ENCODE measurements around the gene SUPT3H. TPM values are rescaled to one million over a fixed set of nuclear protein-coding genes. Genes with fewer than 3 reads are reported as not detected.

SUPT3H gene
- polyA plus RNA-seq, 3 donors, result 2.4 to 3.5 (median 2.5) TPM

GRCh38 chr6:45003387-45003786, 374.3 kb downstream of the SUPT3H start:
- H3K27me3 ChIP-seq (ENCODE audit: control insufficient read depth in 2 of 2, insufficient read depth in 2 of 2, low read length in 2 of 2), result no peaks in the 10 kb centered on the region
- H3K4me1 ChIP-seq (ENCODE audit: control insufficient read depth in 1 of 2, insufficient read depth in 2 of 2, low read length in 2 of 2), result peaks cover 10 to 19% of the 10 kb centered on the region in 2 donors
- TF ChIP-seq, protein P1, sequence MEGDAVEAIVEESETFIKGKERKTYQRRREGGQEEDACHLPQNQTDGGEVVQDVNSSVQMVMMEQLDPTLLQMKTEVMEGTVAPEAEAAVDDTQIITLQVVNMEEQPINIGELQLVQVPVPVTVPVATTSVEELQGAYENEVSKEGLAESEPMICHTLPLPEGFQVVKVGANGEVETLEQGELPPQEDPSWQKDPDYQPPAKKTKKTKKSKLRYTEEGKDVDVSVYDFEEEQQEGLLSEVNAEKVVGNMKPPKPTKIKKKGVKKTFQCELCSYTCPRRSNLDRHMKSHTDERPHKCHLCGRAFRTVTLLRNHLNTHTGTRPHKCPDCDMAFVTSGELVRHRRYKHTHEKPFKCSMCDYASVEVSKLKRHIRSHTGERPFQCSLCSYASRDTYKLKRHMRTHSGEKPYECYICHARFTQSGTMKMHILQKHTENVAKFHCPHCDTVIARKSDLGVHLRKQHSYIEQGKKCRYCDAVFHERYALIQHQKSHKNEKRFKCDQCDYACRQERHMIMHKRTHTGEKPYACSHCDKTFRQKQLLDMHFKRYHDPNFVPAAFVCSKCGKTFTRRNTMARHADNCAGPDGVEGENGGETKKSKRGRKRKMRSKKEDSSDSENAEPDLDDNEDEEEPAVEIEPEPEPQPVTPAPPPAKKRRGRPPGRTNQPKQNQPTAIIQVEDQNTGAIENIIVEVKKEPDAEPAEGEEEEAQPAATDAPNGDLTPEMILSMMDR (IDR thresholded peaks at IDR 0.05), result no peak
- DNase-seq, result peak; percentile 18 to 43 (median 38)
- intact Hi-C loops (cut with micrococcal nuclease), result no loop called here
- Mint-ChIP-seq H3K9me3 (peaks cover 0 to 2% (median 0%) of the 10 kb centered on the region in 7 donors), H3K4me1 (peaks cover 17% of the 10 kb centered on the region), H3K4me3 (peak overlapping the region; percentile 42 to 89), H3K36me3 (no peaks in the 10 kb centered on the region), H3K27me3 (ENCODE audit: low read depth in 3 of 3) (peaks cover 0 to 1% (median 0%) of the 10 kb centered on the region in 3 donors), H3K27ac (peak overlapping the region in 5 of 7 donors; percentile 30 to 88 (median 74))
- H3K9ac ChIP-seq (ENCODE audit: insufficient read depth, low read length, poor library complexity, severe bottlenecking), result no peak overlapping the region
- peak overlapping the region; percentile 65 for H3K4me2 ChIP-seq (replicated peaks; ENCODE audit: extremely low read depth, low read length, poor library complexity, severe bottlenecking)
- no peaks in the 10 kb centered on the region for H3K36me3 ChIP-seq (replicated peaks in 1 of 2; ENCODE audit: control insufficient read depth in 1 of 2, insufficient read depth in 2 of 2, low read length in 2 of 2)
- H3K27ac ChIP-seq (ENCODE audit: low read depth in 1 of 2, low read length in 2 of 2), result peak overlapping the region in 1 of 2 donors; percentile 26
- H3K4me3 ChIP-seq (replicated peaks in 1 of 3; ENCODE audit: low read depth in 2 of 3, low read length in 3 of 3), result peak overlapping the region in 2 of 3 experiments; percentile 32 to 55
- no peaks in the 10 kb centered on the region for H3K9me3 ChIP-seq (replicated peaks in 1 of 2; ENCODE audit: control insufficient read depth in 1 of 2, insufficient read depth in 1 of 2, low read length in 2 of 2)
- WGBS (ENCODE audit: insufficient coverage), result no CpG with 5 or more reads among the region's 4 CpGs
- no peaks in the 10 kb centered on the region for H3K79me2 ChIP-seq (ENCODE audit: insufficient read depth, low read length)
- H2AFZ ChIP-seq (ENCODE audit: insufficient read depth, low read depth, low read length, poor library complexity, severe bottlenecking), result peak overlapping the region; percentile 49
- no peaks in the 10 kb centered on the region for H4K20me1 ChIP-seq (ENCODE audit: insufficient read depth, low read length)

DNA sequence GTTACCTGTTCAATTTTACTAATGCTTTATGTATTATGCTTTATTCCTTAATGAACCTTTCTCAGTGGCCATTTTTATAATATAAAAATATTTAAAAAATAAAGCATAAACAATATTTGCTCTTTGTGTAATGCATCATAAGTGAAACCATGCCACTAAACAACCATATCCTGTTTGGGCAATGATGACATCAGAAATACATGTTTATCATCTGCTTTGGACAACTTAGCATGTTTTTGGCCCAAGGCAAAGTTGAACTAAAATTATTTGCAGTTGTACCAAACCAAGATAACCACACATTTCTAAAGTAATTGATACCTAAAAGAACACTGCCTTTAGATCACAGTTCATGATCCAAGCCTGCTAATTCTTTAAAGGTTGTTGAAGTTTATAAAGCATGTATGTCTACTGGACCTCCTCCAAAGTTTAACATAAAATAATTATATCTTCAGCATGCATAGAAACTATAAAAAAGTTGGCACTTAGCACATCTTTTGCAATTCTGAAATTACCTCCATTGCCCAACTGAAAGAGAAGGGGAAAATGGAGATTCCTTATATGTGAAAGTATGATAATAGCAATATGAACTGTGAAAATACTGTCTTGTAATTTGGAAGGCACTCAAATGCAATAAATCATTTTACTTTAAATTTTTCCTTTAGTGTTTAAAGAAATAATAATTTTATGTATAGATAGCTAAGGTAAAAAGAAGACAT, 375.2 kb downstream of the SUPT3H start:
- no peak overlapping the region for H2AFZ ChIP-seq (ENCODE audit: insufficient read depth, low read depth, low read length, poor library complexity, severe bottlenecking)
- TF ChIP-seq, protein P1 (IDR thresholded peaks at IDR 0.05), result no peak
- no peaks in the 10 kb centered on the region for H3K79me2 ChIP-seq (ENCODE audit: insufficient read depth, low read length)
- Mint-ChIP-seq H3K4me1 (peaks cover 17% of the 10 kb centered on the region), H3K9me3 (peaks cover 0 to under 1% (median 0%) of the 10 kb centered on the region in 7 donors), H3K27ac (no peak overlapping the region), H3K36me3 (no peaks in the 10 kb centered on the region), H3K4me3 (no peak overlapping the region), H3K27me3 (ENCODE audit: low read depth in 3 of 3) (no peaks in the 10 kb centered on the region)
- H3K9me3 ChIP-seq (replicated peaks in 1 of 2; ENCODE audit: control insufficient read depth in 1 of 2, insufficient read depth in 1 of 2, low read length in 2 of 2), result no peaks in the 10 kb centered on the region
- no peak overlapping the region for H3K4me2 ChIP-seq (replicated peaks; ENCODE audit: extremely low read depth, low read length, poor library complexity, severe bottlenecking)
- H3K4me3 ChIP-seq (replicated peaks in 1 of 3; ENCODE audit: low read depth in 2 of 3, low read length in 3 of 3), result no peak overlapping the region
- H3K27ac ChIP-seq (ENCODE audit: low read depth in 1 of 2, low read length in 2 of 2), result no peak overlapping the region
- no peaks in the 10 kb centered on the region for H4K20me1 ChIP-seq (ENCODE audit: insufficient read depth, low read length)
- intact Hi-C loops (cut with micrococcal nuclease), result no loop called here
- H3K36me3 ChIP-seq (replicated peaks in 1 of 2; ENCODE audit: control insufficient read depth in 1 of 2, insufficient read depth in 2 of 2, low read length in 2 of 2), result no peaks in the 10 kb centered on the region
- DNase-seq, result peak in 1 of 3 donors; percentile 28
- H3K9ac ChIP-seq (ENCODE audit: insufficient read depth, low read length, poor library complexity, severe bottlenecking), result no peak overlapping the region
- no peaks in the 10 kb centered on the region for H3K27me3 ChIP-seq (ENCODE audit: control insufficient read depth in 2 of 2, insufficient read depth in 2 of 2, low read length in 2 of 2)
- peaks cover 10 to 19% of the 10 kb centered on the region in 2 donors for H3K4me1 ChIP-seq (ENCODE audit: control insufficient read depth in 1 of 2, insufficient read depth in 2 of 2, low read length in 2 of 2)
